LHCN-M2 (cell line): ENCODE data around the gene SSTR3. TPM values are rescaled to one million over a fixed set of nuclear protein-coding genes. Genes with fewer than 3 reads are reported as not detected.

Source experiments
- DNase-seq: peaks from one replicate; pipeline ENCODE4 v3.0.0-alpha.2; 2012; ENCODE audit warnings: low read depth
- total RNA-seq: library from RNA; depleted of rRNA; stranded (reverse); fragments of >200 nt; gene quantifications from 2 replicates; pipeline ENCODE4 v1.2.3, GENCODE V29; 2014

SSTR3 gene
- total RNA-seq, 1 experiment from 2014 or later, result not detected

GRCh38 chr22:37197451-37198257 lies 14.6 kb downstream of the SSTR3 start:
- DNase-seq, result peak; percentile 59

- peak; percentile 29 for DNase-seq
These were observed 15.5 kb downstream of the SSTR3 start for GRCh38 chr22:37196539-37197450.

- DNase-seq, result no peak
These were observed 16.4 kb downstream of the SSTR3 start for GRCh38 chr22:37195921-37196320.

- no peak for DNase-seq
These were observed 17.5 kb downstream of the SSTR3 start for GRCh38 chr22:37194750-37195149.

- DNase-seq, result peak; percentile 19
These were observed 18.6 kb downstream of the SSTR3 start for GRCh38 chr22:37193629-37194191.

- no peak for DNase-seq
These were observed 19.5 kb downstream of the SSTR3 start for GRCh38 chr22:37192741-37193140.

GRCh38 chr22:37192204-37192603 lies 20.1 kb downstream of the SSTR3 start:
- no peak for DNase-seq

GRCh38 chr22:37190262-37190780 lies 22.0 kb downstream of the SSTR3 start:
- no peak for DNase-seq

- DNase-seq, result no peak
These were observed 23.3 kb downstream of the SSTR3 start for GRCh38 chr22:37188901-37189466.

- peak; percentile 15 for DNase-seq
These were observed 24.2 kb downstream of the SSTR3 start, which contains the start of gene C1QTNF6 for GRCh38 chr22:37187891-37188761. C1QTNF6 (minus strand) TSS chr22:37188247; CDS start chr22:37188213, 34 bp downstream.

- peak; percentile 32 for DNase-seq
These were observed 24.8 kb downstream of the SSTR3 start for GRCh38 chr22:37187552-37187890.

GRCh38 chr22:37186997-37187522 lies 25.2 kb downstream of the SSTR3 start:
- DNase-seq, result no peak

- DNase-seq, result peak; percentile 72
These were observed 25.9 kb downstream of the SSTR3 start for GRCh38 chr22:37186228-37186996.

- DNase-seq, result no peak
These were observed 26.5 kb downstream of the SSTR3 start for GRCh38 chr22:37185646-37186227.

- DNase-seq, result no peak
These were observed 27.3 kb downstream of the SSTR3 start for GRCh38 chr22:37184816-37185541.

GRCh38 chr22:37184380-37184755 lies 27.9 kb downstream of the SSTR3 start:
- no peak for DNase-seq

GRCh38 chr22:37183432-37184379 lies 28.6 kb downstream of the SSTR3 start:
- DNase-seq, result no peak

GRCh38 chr22:37182949-37183245 lies 29.4 kb downstream of the SSTR3 start:
- DNase-seq, result no peak
